K562 (cell line): Measurements from ENCODE around the gene HNF4A. TPM values are rescaled to one million over a fixed set of nuclear protein-coding genes. Genes with fewer than 3 reads are reported as not detected.
A peak's percentile ranks its signal among the peaks of the same experiment; 100 is the strongest.

ENCODE experiments used
- ATAC-seq: fragments of 200-7000 bp; cut with Tn5 transposase; 3 replicates; pipeline ENCODE4 v1.9.1; 2020; ENCODE audit warnings: moderate library complexity
- BruUV-seq: library from RNA; stranded (reverse); fragments of 400-500 nt; replicated peaks from 2 replicates; lab custom pipeline; 2021; lab: Mats Ljungman, UMichigan
- CTCF ChIA-PET: fragments of 300-600 bp; formaldehyde crosslinking; extraction: SDS; loops from one replicate; lab custom pipeline; 2021; ENCODE audit warnings: low intra/inter-chr PET ratio; lab: Yijun Ruan, JAX
- POLR2A ChIA-PET: fragments of 300-600, 350-650 bp; sonication (Branson Sonifier 250); formaldehyde crosslinking; extraction: SDS; loops from one replicate; lab custom pipeline; 2021; ENCODE audit warnings: antibody characterized with exemption, inconsistent platforms; lab: Yijun Ruan, JAX
- DNase-seq, 4 experiments: peaks; one replicate each; pipeline versions ENCODE4 v3.0.0 to v3.0.0-alpha.2; 2011 to 2018; ENCODE audit warnings: low spot score in 3 of 4, mixed read lengths in 3 of 4; ENCODE audit errors: extremely low read depth in 1 of 4
- FAIRE-seq: peaks from 2 replicates; lab custom pipeline; 2011; peaks lifted over from hg19 to GRCh38; lab: Jason Lieb, UNC
- H2AFZ ChIP-seq: 2 replicates; pipeline ENCODE4 v1.6.0; 2011; ENCODE audit warnings: low read depth, low read length, control low read depth, inconsistent platforms
- H3K27ac ChIP-seq: fragments of 200-600 bp; 3 replicates; pipeline ENCODE4 v1.8.0; 2011; ENCODE audit warnings: low read depth, mild to moderate bottlenecking, control low read depth, inconsistent platforms, low read length, moderate library complexity, mixed read lengths; ENCODE audit errors: extremely low read depth
- H3K27me3 ChIP-seq, 2 experiments: fragments of 300-600 bp in 1 of 2; 2 replicates in 1 of 2; 3 replicates in 1 of 2; pipeline versions ENCODE4 v1.6.0 to v1.8.0; 2011; ENCODE audit warnings: inconsistent platforms in 2 of 2, low read length in 2 of 2, mild to moderate bottlenecking in 1 of 2, mixed read lengths in 1 of 2, moderate library complexity in 1 of 2; ENCODE audit not compliant: control insufficient read depth in 2 of 2, insufficient read depth in 2 of 2
- H3K36me3 ChIP-seq: fragments of 300-600 bp; 3 replicates; pipeline ENCODE4 v1.8.0; 2011; ENCODE audit warnings: mild to moderate bottlenecking, low read length, inconsistent platforms; ENCODE audit not compliant: control insufficient read depth, insufficient read depth
- H3K4me1 ChIP-seq, 2 experiments: fragments of 200-600 bp in 1 of 2; replicated peaks in 1 of 2; 2 replicates in 1 of 2; 3 replicates in 1 of 2; pipeline versions ENCODE4 v1.5.1 to v1.8.0; 2011; ENCODE audit warnings: inconsistent platforms in 2 of 2, low read length in 2 of 2, mild to moderate bottlenecking in 1 of 2, mixed read lengths in 1 of 2, moderate library complexity in 1 of 2; ENCODE audit not compliant: control insufficient read depth in 2 of 2, insufficient read depth in 2 of 2
- H3K4me2 ChIP-seq: 2 replicates; pipeline ENCODE4 v1.6.1; 2011; ENCODE audit warnings: low read length, control low read depth, inconsistent platforms, mixed read lengths; ENCODE audit not compliant: insufficient read depth
- H3K4me3 ChIP-seq: fragments of 200-600 bp; sonication (generic), shearing (Covaris generic); 2 replicates; pipeline ENCODE4 v1.5.1; 2016; ENCODE audit warnings: control low read depth, inconsistent platforms
- H3K79me2 ChIP-seq: fragments of 200-600 bp; 3 replicates; pipeline ENCODE4 v1.8.0; 2011; ENCODE audit warnings: low read length, inconsistent platforms; ENCODE audit not compliant: control insufficient read depth, insufficient read depth
- H3K9ac ChIP-seq, 2 experiments: 2 replicates each; pipeline versions ENCODE4 v1.6.0 to v1.6.1; 2011; ENCODE audit warnings: low read depth in 2 of 2, low read length in 2 of 2, control low read depth in 1 of 2, inconsistent platforms in 1 of 2, mild to moderate bottlenecking in 1 of 2, mixed read lengths in 1 of 2; ENCODE audit not compliant: insufficient read depth in 1 of 2
- H3K9me1 ChIP-seq: one replicate; pipeline ENCODE4 v1.6.0; 2011; ENCODE audit warnings: inconsistent platforms, mild to moderate bottlenecking, low read length, moderate library complexity; ENCODE audit not compliant: control insufficient read depth, insufficient read depth
- H3K9me3 ChIP-seq: replicated peaks from 2 replicates; pipeline ENCODE4 v1.5.1; 2011; ENCODE audit warnings: low read depth, low read length, inconsistent platforms; ENCODE audit not compliant: control insufficient read depth, insufficient read depth
- H4K20me1 ChIP-seq: replicated peaks from 2 replicates; pipeline ENCODE4 v1.6.1; 2011; ENCODE audit warnings: low read length, inconsistent platforms, mixed read lengths; ENCODE audit not compliant: control insufficient read depth, insufficient read depth
- CLOCK ChIP-seq: fragments of 250-450 bp; sonication (Bioruptor Pico); IDR thresholded peaks from 2 replicates; pipeline ENCODE4 v1.4.0; 2020; ENCODE audit warnings: mild to moderate bottlenecking, moderate library complexity, borderline replicate concordance
- RBM25 ChIP-seq: fragments of 200-400 bp; formaldehyde crosslinking; IDR thresholded peaks from 2 replicates; pipeline ENCODE4 v1.6.1; 2018; ENCODE audit warnings: low read length, low read depth, moderate library complexity; ENCODE audit not compliant: severe bottlenecking
- ZNF121 ChIP-seq: sonication (generic); formaldehyde crosslinking; conservative IDR thresholded peaks from 2 replicates; pipeline ENCODE4 v1.8.0; 2022; ENCODE audit warnings: missing genetic modification reagents
- WGBS: fragments of 100-300 bp; shearing (Covaris generic); methylation state at CpG from one replicate; pipeline ENCODE4 v1.1.6; 2016; ENCODE audit warnings: low coverage, mixed read lengths; ENCODE audit not compliant: insufficient coverage; ENCODE audit errors: missing lambda C conversion rate; 5-methylcytosine and 5-hydroxymethylcytosine counted together
- in situ Hi-C: fragments of 300-500 bp; cut with MboI; formaldehyde crosslinking; loops from 4 replicates; pipeline ENCODE4 v1.15.0; 2018; ENCODE audit warnings: inconsistent platforms, mixed read lengths
- intact Hi-C: fragments of 100-400 bp; cut with micrococcal nuclease; formaldehyde crosslinking; loops from 2 replicates; pipeline ENCODE4 v1.14.2; 2022
- polyA plus RNA-seq, 8 experiments: library from polyadenylated mRNA; depleted of rRNA in 4 of 8; stranded (reverse) in 5 of 8; unstranded in 3 of 8; fragments of >200 nt; fragmentation: Nextera tagmentation in 2 of 8; fragmentation: Illumina TruSeq in 1 of 8; extraction: Ambion mirVana in 2 of 8; extraction: Trizol in 1 of 8; gene quantifications; 2 replicates each; pipeline versions ENCODE4 v1.2.1 to v1.2.3, GENCODE V29; 2011 to 2014; ENCODE audit warnings: inconsistent platforms in 1 of 8, missing spikeins in 1 of 8
- total RNA-seq, 7 experiments: library from RNA; depleted of rRNA in 6 of 7; stranded (reverse); fragments of >200 nt in 6 of 7; fragmentation: Illumina TruSeq in 2 of 7; extraction: Trizol in 2 of 7; gene quantifications; 2 replicates each; pipeline versions ENCODE4 v1.2.1 to v1.2.3, GENCODE V29; 2011 to 2021; ENCODE audit warnings: low replicate concordance in 1 of 7

HNF4A gene
- total and polyA plus RNA-seq, 9 of the 15 experiments (the other 6 are each of a cell fraction or from before 2014, with no cell fraction given): 0.03 to 0.27 (median 0.08) TPM; not detected in 5

GRCh38 chr20:44392088-44392775 is 36.7 kb downstream of the HNF4A start:
- H3K9me1 ChIP-seq: no peaks in the 10 kb centered on the region
- no peaks in the 10 kb centered on the region; the same call in 1 of the 2 replicates for H4K20me1 ChIP-seq
- no peak for TF ChIP-seq CLOCK (CRISPR knock-in tag)
- peak; percentile 61 for TF ChIP-seq ZNF121 (CRISPR knock-in tag)
- peak; percentile 48 for TF ChIP-seq RBM25
- ATAC-seq: no peak
- H3K4me3 ChIP-seq: no peak overlapping the region
- CTCF ChIA-PET: no interaction called here
- H3K79me2 ChIP-seq: no peaks in the 10 kb centered on the region
- no peak for FAIRE-seq
- H3K27ac ChIP-seq: no peak overlapping the region
- WGBS: 36% methylated on average over 8 of the region's 8 CpGs
- POLR2A ChIA-PET: interaction anchor here (0.9 kb wide), 1 partner anchor 14 kb away, joined by 4 read pairs; no protein-coding TSS in a partner anchor
- no peak overlapping the region for H3K9ac ChIP-seq
- DNase-seq: no peak
- no peak overlapping the region for H2AFZ ChIP-seq
- peaks cover 2 to 27% of the 10 kb centered on the region in 2 experiments; a peak in 2 of 5 replicates for H3K27me3 ChIP-seq
- H3K9me3 ChIP-seq: no peaks in the 10 kb centered on the region
- H3K4me2 ChIP-seq: no peak overlapping the region
- intact Hi-C loops (no loop called here), in situ Hi-C loops (no loop called here)
- H3K36me3 ChIP-seq: no peaks in the 10 kb centered on the region
- no TSS peak for BruUV-seq
- peaks cover 19 to 34% of the 10 kb centered on the region in 2 experiments for H3K4me1 ChIP-seq
